ENCODE results near the gene ZBTB45.

- no peak for TF ChIP-seq CTCF (IDR thresholded peaks at IDR 0.05)
- TF ChIP-seq POLR2A (IDR thresholded peaks at IDR 0.05), result no peak
These were observed 33.0 kb upstream of the ZBTB45 start for GRCh38 chr19:58552655-58553054.
